IPS-NIHi11 (cell line): ENCODE measurements around the gene LY9.
A peak's percentile ranks its signal among the peaks of the same experiment; 100 is the strongest.

ENCODE experiments used
- DNase-seq: peaks from one replicate; pipeline ENCODE4 v3.0.0; 2012; ENCODE audit warnings: mixed read lengths, low spot score

LY9 gene

GRCh38 chr1:160801836-160802580, 6.0 kb downstream of the LY9 start:
- peak; percentile 7 for DNase-seq

GRCh38 chr1:160806109-160806665, 10.2 kb downstream of the LY9 start:
- no peak for DNase-seq

DNA sequence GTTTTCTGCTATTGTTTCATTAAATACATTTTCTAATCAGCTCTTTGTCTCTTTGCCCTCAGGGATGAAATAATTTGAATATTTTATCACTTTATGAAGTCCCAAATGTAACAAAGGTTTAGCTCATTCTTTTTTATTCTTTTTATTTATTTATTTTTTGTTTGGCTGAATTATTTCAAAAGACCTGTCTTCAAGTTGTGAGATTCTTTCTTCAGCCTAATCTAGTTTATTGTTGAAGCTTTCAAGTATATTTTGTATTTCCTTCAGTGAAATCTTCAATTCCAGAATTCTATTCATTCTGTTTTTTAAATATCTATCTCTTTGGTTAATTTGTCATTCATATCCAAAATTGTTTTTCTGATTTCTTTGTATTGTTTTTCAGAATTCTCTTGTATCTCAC, 10.8 kb downstream of the LY9 start:
- DNase-seq, result no peak

DNA sequence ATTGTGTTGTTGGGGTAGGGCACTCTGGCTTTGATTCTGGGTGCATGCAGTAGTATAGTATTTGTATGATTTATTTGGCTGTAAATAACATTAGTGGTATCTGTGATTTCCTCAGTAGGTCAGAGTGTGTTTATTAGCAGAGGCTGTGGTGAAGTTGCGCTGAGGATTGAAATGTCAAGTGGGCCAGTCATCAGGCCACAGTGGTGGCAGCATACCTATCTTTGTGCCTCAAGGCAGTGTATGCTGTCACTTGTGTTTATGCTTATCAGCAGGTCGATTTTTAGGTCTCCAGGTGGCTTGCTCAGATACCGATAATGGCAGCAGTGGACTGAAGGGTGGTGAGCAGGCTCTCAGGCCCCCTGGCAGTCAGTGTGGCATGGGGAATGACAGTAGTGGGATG, 11.3 kb downstream of the LY9 start:
- no peak for DNase-seq

DNA sequence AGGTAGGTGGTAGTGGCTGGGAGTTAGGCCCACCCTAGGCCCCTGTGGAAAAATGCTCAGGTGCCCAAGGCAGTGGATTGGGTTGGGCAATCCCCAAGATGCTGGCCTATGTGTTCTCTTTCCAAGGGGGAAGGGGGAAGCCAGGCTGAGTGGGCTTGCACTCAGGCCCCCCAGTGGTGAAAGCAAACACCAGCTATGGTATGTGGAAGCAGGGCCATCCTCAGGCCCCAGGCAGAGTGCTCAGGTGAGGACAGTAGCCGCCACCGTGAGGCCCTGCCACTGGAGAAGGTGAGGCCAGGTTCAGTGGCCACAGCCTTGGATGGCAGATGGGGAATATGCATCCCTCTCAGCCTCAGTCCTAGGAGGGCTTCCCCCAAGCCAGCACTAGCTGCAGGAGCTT, 11.8 kb downstream of the LY9 start:
- DNase-seq, result no peak

DNA sequence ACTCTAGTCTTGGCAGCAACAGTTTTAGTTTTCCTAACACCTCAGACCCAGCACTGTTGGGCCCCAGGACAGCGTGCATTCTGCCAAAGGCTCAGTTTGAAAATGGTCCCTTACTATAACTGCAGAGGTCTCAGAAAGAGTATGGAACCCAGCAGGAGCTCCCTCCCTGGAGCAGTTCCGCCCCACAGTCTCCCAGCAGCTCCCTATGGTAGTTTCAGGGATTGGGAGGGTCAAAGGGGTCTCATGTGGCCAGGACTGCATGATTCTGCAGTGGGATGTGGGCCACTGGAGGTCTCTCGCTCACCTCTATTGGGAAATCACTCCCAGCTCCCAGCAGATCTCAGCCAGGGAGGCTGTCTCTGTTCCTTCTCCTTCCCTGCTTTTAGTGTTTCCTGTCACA, 12.3 kb downstream of the LY9 start:
- DNase-seq, result no peak

- no peak for DNase-seq
These were observed 14.5 kb downstream of the LY9 start for GRCh38 chr1:160810486-160810885.

- no peak for DNase-seq
These were observed 15.2 kb downstream of the LY9 start for GRCh38 chr1:160811147-160811546.

DNA sequence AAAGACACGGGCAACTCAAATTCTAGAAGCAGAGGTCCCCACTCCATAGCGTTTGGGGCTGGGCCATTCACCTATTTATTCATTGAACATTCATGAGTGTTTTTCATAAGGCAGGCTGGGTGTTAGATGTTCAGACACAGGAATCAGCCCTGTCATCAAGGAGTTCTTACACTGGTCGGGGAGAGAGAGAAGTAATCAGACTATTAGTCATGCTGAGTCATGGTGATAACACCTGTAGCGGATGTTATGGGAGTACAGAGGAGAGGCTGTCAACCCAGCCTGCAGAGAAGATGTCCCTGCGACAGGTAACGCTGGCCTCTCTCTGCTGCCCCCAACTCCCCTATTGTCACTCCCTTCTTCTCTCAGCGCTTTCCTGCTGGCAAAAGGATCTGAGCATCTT, 17.2 kb downstream of the LY9 start:
- DNase-seq, result no peak

- no peak for DNase-seq
These were observed 18.3 kb downstream of the LY9 start for GRCh38 chr1:160814316-160814715.

DNA sequence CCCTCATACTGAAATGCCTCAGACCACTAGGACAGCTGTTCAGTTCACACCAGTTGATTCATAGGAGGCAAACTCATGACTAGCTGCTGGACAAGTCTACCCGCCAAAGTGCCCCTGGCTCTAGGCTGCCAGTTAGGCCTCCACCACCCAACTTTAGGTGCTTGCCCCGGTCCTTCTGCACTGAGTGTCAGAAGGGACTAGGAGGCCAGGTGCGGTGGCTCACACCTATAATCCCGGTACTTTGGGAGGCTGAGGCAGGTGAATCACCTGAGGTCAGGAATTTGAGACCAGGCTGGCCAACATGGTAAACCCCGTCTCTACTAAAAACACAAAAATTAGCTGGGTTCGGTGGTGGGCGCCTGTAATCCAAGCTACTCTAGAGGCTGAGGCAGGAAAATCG, 18.9 kb downstream of the LY9 start:
- DNase-seq, result no peak

DNA sequence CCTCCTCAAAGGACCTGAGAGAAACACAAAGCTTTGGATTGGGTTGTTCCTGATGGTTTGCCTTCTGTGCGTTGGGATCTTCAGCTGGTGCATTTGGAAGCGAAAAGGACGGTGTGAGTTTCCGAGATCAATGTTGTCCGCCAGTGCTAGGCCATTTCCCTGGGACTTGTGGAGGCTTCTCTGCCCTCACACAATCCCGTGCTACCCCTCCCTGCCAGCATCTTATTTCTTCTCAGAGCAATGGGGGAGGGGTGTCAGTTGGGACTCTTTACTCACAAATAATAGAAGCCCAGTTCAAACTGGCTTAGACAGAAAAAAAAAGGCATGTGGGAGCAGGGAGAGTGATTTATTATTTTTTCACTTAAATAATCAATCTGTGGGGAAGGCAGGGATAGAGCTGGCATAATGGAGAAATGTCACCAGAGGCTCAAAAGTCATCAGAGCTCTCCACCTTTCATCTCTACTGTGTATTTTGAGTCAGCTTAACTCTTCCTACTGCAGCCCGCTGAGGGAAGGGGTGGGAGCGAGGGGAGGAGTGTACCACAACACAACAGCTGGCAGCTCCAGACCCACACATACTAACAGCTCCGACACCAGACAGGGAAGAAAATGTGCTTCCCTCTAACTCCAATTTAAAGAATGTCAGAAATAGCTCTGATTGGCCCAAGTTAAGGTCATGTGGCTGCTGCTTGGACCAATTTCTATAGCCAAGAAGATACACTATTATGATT, 22.4 kb downstream of the LY9 start:
- DNase-seq, result no peak

- no peak for DNase-seq
These were observed 23.2 kb downstream of the LY9 start for GRCh38 chr1:160819186-160819585.

- peak; percentile 45 for DNase-seq
These were observed 25.7 kb downstream of the LY9 start for GRCh38 chr1:160821627-160822026.

GRCh38 chr1:160823296-160823695, 27.3 kb downstream of the LY9 start:
- DNase-seq, result no peak

DNA sequence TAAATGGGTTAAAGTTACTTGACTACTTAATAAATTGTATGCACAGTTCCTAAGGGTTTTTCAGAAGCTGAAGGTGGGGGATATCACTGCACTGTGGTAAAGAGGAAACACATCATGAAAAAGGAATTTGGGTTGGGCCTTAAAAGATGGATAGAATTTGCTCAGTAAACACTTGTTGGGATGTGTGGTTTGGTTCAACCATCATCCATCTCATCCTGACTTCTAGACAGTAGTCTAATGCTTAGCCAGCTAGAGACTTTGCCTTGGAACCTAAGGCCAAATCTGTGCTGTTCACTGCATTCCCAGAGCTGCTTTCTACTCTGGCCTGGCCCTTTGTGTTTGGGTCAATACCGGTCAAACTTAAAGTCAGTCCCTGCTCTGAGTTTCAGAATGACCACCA, 30.6 kb downstream of the LY9 start:
- DNase-seq, result no peak

- no peak for DNase-seq
These were observed 31.4 kb downstream of the LY9 start for GRCh38 chr1:160827418-160827817.

DNA sequence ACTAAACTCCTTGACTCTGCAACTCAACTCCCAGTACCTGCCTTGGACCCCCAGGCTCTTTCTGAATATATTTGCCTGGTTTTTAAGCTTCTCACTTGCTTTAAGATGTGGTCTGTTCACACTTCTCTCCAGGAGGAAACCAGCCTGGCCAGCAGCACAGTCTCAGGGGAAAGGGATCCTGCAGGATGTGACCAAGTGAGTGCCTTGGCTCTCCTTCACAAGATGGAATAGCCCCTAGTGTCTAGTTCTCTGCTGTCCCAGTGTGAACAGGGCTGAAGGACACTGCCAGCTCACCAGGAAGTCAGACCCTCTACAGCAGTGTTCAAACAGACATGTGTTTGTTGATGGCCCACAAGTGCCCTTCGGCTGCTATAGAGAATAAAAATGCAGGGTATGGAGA, 33.8 kb downstream of the LY9 start:
- DNase-seq, result no peak

- peak; percentile 77 for DNase-seq
These were observed 34.6 kb downstream of the LY9 start for GRCh38 chr1:160830321-160831153.

GRCh38 chr1:160834945-160835565, 39.1 kb downstream of the LY9 start:
- DNase-seq, result peak; percentile 47

- DNase-seq, result no peak
These were observed 39.8 kb downstream of the LY9 start for GRCh38 chr1:160835751-160836150.

GRCh38 chr1:160836561-160836960, 40.6 kb downstream of the LY9 start:
- no peak for DNase-seq
